WERI-Rb-1 (cell line): Measurements from ENCODE around the gene HYAL1.

Experiments used
- DNase-seq: peaks from one replicate; pipeline ENCODE4 v3.0.0-alpha.2; 2020
- H3K27ac ChIP-seq: fragments of 250-450 bp; sonication (Bioruptor Pico); 2 replicates; pipeline ENCODE4 v1.5.1; 2020; ENCODE audit warnings: mild to moderate bottlenecking, moderate library complexity
- H3K27me3 ChIP-seq: fragments of 250-450 bp; sonication (Bioruptor Pico); 2 replicates; pipeline ENCODE4 v1.5.1; 2021; ENCODE audit warnings: mild to moderate bottlenecking, low read depth, moderate library complexity; ENCODE audit not compliant: insufficient read depth, severe bottlenecking
- H3K36me3 ChIP-seq: fragments of 250-450 bp; sonication (Bioruptor Pico); 2 replicates; pipeline ENCODE4 v1.5.1; 2020; ENCODE audit warnings: mild to moderate bottlenecking, moderate library complexity
- H3K4me3 ChIP-seq: 2 replicates; pipeline ENCODE4 v1.5.1; 2011; ENCODE audit warnings: low read depth, mild to moderate bottlenecking, control low read depth, low read length
- H3K9me3 ChIP-seq: fragments of 250-450 bp; sonication (Bioruptor Pico); 2 replicates; pipeline ENCODE4 v1.5.1; 2021; ENCODE audit warnings: mild to moderate bottlenecking, moderate library complexity; ENCODE audit not compliant: severe bottlenecking
- CTCF ChIP-seq: IDR thresholded peaks from 2 replicates; pipeline ENCODE4 v1.5.1; 2011; ENCODE audit warnings: low read depth, mild to moderate bottlenecking, control low read depth, inconsistent platforms, low read length

HYAL1 gene

GRCh38 chr3:50255251-50255615, 48.1 kb downstream of the HYAL1 start:
- no peak for TF ChIP-seq CTCF
- Histone ChIP-seq H3K27ac (no peak overlapping the region), H3K4me3 (no peak overlapping the region)

GRCh38 chr3:50254577-50255250, 48.7 kb downstream of the HYAL1 start:
- no peak for TF ChIP-seq CTCF
- H3K9me3 ChIP-seq = no peaks in the 10 kb centered on the region
- no peak overlapping the region for H3K27ac ChIP-seq
- H3K36me3 ChIP-seq = peaks cover 42% of the 10 kb centered on the region
- DNase-seq = no peak
- H3K4me3 ChIP-seq = no peak overlapping the region
- H3K27me3 ChIP-seq = no peaks in the 10 kb centered on the region

More at GRCh38 chr3:50255251-50255615, 48.1 kb downstream of the HYAL1 start:
- H3K27me3 ChIP-seq = no peaks in the 10 kb centered on the region
- DNase-seq = no peak
- H3K36me3 ChIP-seq = peaks cover 43% of the 10 kb centered on the region
- H3K9me3 ChIP-seq = no peaks in the 10 kb centered on the region

- no peak overlapping the region for H3K4me3 ChIP-seq
- no peak for DNase-seq
- no peak overlapping the region for H3K27ac ChIP-seq
- TF ChIP-seq CTCF = no peak
- no peaks in the 10 kb centered on the region for H3K27me3 ChIP-seq
- H3K36me3 ChIP-seq = peaks cover 30% of the 10 kb centered on the region
- no peaks in the 10 kb centered on the region for H3K9me3 ChIP-seq
Measured at GRCh38 chr3:50251220-50251619, 52.2 kb downstream of the HYAL1 start.

- Histone ChIP-seq H3K4me3 (no peak overlapping the region), H3K27ac (no peak overlapping the region), H3K9me3 (no peaks in the 10 kb centered on the region), H3K36me3 (peaks cover 29% of the 10 kb centered on the region), H3K27me3 (no peaks in the 10 kb centered on the region)
- no peak for DNase-seq
- no peak for TF ChIP-seq CTCF
Measured at GRCh38 chr3:50250514-50250913, 52.9 kb downstream of the HYAL1 start.
